MM.1S (cell line): Measurements from ENCODE around the gene BAZ1B.

Source experiments
- CTCF ChIP-seq: fragments of 300-600 bp; sonication (generic); IDR thresholded peaks from 2 replicates; pipeline ENCODE4 v1.5.1; 2016; ENCODE audit warnings: antibody characterized with exemption, low read length, mixed read lengths
- EZH2 ChIP-seq: fragments of 300-600 bp; sonication (generic); optimal IDR thresholded peaks from 2 replicates; pipeline ENCODE3; 2017; ENCODE audit warnings: low read depth, mild to moderate bottlenecking, antibody characterized with exemption, low read length, mixed read lengths
- EZH2phosphoT487 ChIP-seq: fragments of 300-600 bp; sonication (generic); IDR thresholded peaks from 2 replicates; pipeline ENCODE4 v1.6.1; 2018; ENCODE audit warnings: antibody characterized with exemption, low read length

GRCh38 chr7:73442222-73442902, 79.7 kb downstream of the BAZ1B start:
- TF ChIP-seq CTCF (no peak), EZH2 (no peak), EZH2phosphoT487 (no peak)
